Natural killer cell treated with Interleukin-12 subunit alpha and Interleukin-12 subunit beta and Interleukin-15 and Interleukin-18, amount 100 ng/mL, for 72 hours (primary cell): ENCODE data around the gene GALNT18. TPM values are rescaled to one million over a fixed set of nuclear protein-coding genes. Genes with fewer than 3 reads are reported as not detected.

Experiments
- ATAC-seq, 2 donors: fragments of 150-1000 bp; cut with Tn5 transposase in 1 of 2; sonication (Bioruptor Pico), chemical (Tn5 transposase) in 1 of 2; 2 replicates each; pipeline ENCODE4 v1.10.0; 2021
- DNase-seq: peaks from one replicate; pipeline ENCODE4 v3.0.0; 2022; ENCODE audit warnings: low spot score
- H3K27ac Mint-ChIP-seq, 2 donors: 1 replicate in 1 of 2; 2 replicates in 1 of 2; pipeline ENCODE4 v1.8.0; 2022; ENCODE audit warnings: mixed read lengths in 2 of 2, mild to moderate bottlenecking in 1 of 2, moderate library complexity in 1 of 2
- H3K27me3 Mint-ChIP-seq, 2 donors: 1 replicate in 1 of 2; 2 replicates in 1 of 2; pipeline ENCODE4 v1.8.0; 2022; ENCODE audit warnings: mixed read lengths in 2 of 2
- H3K36me3 Mint-ChIP-seq: one replicate; pipeline ENCODE4 v1.8.0; 2022; ENCODE audit warnings: mixed read lengths
- H3K4me1 Mint-ChIP-seq, 2 donors: 1 replicate in 1 of 2; 2 replicates in 1 of 2; pipeline ENCODE4 v1.8.0; 2022; ENCODE audit warnings: low read depth in 2 of 2, mixed read lengths in 2 of 2, mild to moderate bottlenecking in 1 of 2
- H3K4me3 Mint-ChIP-seq: one replicate; pipeline ENCODE4 v1.8.0; 2022; ENCODE audit warnings: mixed read lengths
- H3K9me3 Mint-ChIP-seq: 2 replicates; pipeline ENCODE4 v1.8.0; 2022; ENCODE audit warnings: mixed read lengths
- total RNA-seq, 2 donors: library from RNA; stranded (reverse); gene quantifications; one replicate each; pipeline ENCODE4 v1.2.3, GENCODE V29; 2022

Gene GALNT18
- total RNA-seq, 2 donors from 2014 or later = 0.29 to 0.73 TPM

GRCh38 chr11:11320825-11321224, 301.0 kb downstream of the GALNT18 start:
- no peak for DNase-seq

GRCh38 chr11:11318961-11319360, 302.8 kb downstream of the GALNT18 start:
- Mint-ChIP-seq H3K36me3 (no peaks in the 10 kb centered on the region), H3K27ac (no peak overlapping the region), H3K4me1 (no peaks in the 10 kb centered on the region), H3K9me3 (no peaks in the 10 kb centered on the region), H3K4me3 (no peak overlapping the region), H3K27me3 (peaks cover 0 to 2% of the 10 kb centered on the region in 2 donors)
- DNase-seq (no peak), ATAC-seq (no peak)

More at GRCh38 chr11:11320825-11321224, 301.0 kb downstream of the GALNT18 start:
- Mint-ChIP-seq H3K4me1 (no peaks in the 10 kb centered on the region), H3K27me3 (peaks cover 5% of the 10 kb centered on the region in 2 donors), H3K36me3 (no peaks in the 10 kb centered on the region), H3K27ac (no peak overlapping the region), H3K9me3 (no peaks in the 10 kb centered on the region), H3K4me3 (no peak overlapping the region)
- no peak for ATAC-seq

GRCh38 chr11:11318461-11318860, 303.3 kb downstream of the GALNT18 start:
- DNase-seq (no peak), ATAC-seq (no peak)
- no peaks in the 10 kb centered on the region for H3K9me3 Mint-ChIP-seq
- no peaks in the 10 kb centered on the region for H3K36me3 Mint-ChIP-seq
- H3K27ac Mint-ChIP-seq = no peak overlapping the region
- H3K4me3 Mint-ChIP-seq = no peak overlapping the region
- H3K4me1 Mint-ChIP-seq = no peaks in the 10 kb centered on the region
- H3K27me3 Mint-ChIP-seq = peaks cover 0 to 2% of the 10 kb centered on the region in 2 donors

- H3K36me3 Mint-ChIP-seq = no peaks in the 10 kb centered on the region
- H3K4me1 Mint-ChIP-seq = no peaks in the 10 kb centered on the region
- ATAC-seq (no peak), DNase-seq (no peak)
- H3K9me3 Mint-ChIP-seq = no peaks in the 10 kb centered on the region
- no peaks in the 10 kb centered on the region for H3K27me3 Mint-ChIP-seq
- no peak overlapping the region for H3K27ac Mint-ChIP-seq
- H3K4me3 Mint-ChIP-seq = no peak overlapping the region
These were observed 305.1 kb downstream of the GALNT18 start for GRCh38 chr11:11316651-11317230.

GRCh38 chr11:11313902-11314692, 307.7 kb downstream of the GALNT18 start:
- Mint-ChIP-seq H3K9me3 (no peaks in the 10 kb centered on the region), H3K36me3 (no peaks in the 10 kb centered on the region), H3K27ac (no peak overlapping the region), H3K27me3 (no peaks in the 10 kb centered on the region), H3K4me3 (no peak overlapping the region), H3K4me1 (peaks cover 0 to 5% of the 10 kb centered on the region in 2 donors)
- DNase-seq = no peak
- no peak for ATAC-seq

- no peak for DNase-seq
- H3K9me3 Mint-ChIP-seq = peaks cover 2% of the 10 kb centered on the region
- ATAC-seq = no peak
- H3K27ac Mint-ChIP-seq = no peak overlapping the region
- no peaks in the 10 kb centered on the region for H3K36me3 Mint-ChIP-seq
- no peak overlapping the region for H3K4me3 Mint-ChIP-seq
- peaks cover 0 to 7% of the 10 kb centered on the region in 2 donors for H3K4me1 Mint-ChIP-seq
- H3K27me3 Mint-ChIP-seq = peaks cover 3 to 5% of the 10 kb centered on the region in 2 donors
These were observed 308.4 kb downstream of the GALNT18 start for GRCh38 chr11:11313426-11313825.

GRCh38 chr11:11312738-11313137, 309.1 kb downstream of the GALNT18 start:
- H3K27ac Mint-ChIP-seq = no peak overlapping the region
- no peak overlapping the region for H3K4me3 Mint-ChIP-seq
- ATAC-seq (no peak), DNase-seq (no peak)
- H3K36me3 Mint-ChIP-seq = no peaks in the 10 kb centered on the region
- H3K4me1 Mint-ChIP-seq = peaks cover 0 to 10% of the 10 kb centered on the region in 2 donors
- H3K27me3 Mint-ChIP-seq = peaks cover 5 to 7% of the 10 kb centered on the region in 2 donors
- peaks cover 4% of the 10 kb centered on the region for H3K9me3 Mint-ChIP-seq

GRCh38 chr11:11311169-11311568, 310.6 kb downstream of the GALNT18 start:
- Mint-ChIP-seq H3K27ac (no peak overlapping the region), H3K36me3 (no peaks in the 10 kb centered on the region), H3K9me3 (peaks cover 4% of the 10 kb centered on the region), H3K27me3 (peaks cover 5 to 7% of the 10 kb centered on the region in 2 donors), H3K4me1 (peaks cover 0 to 10% of the 10 kb centered on the region in 2 donors), H3K4me3 (no peak overlapping the region)
- ATAC-seq (no peak), DNase-seq (no peak)

- Mint-ChIP-seq H3K27ac (no peak overlapping the region), H3K27me3 (peaks cover 5 to 7% of the 10 kb centered on the region in 2 donors), H3K9me3 (peaks cover 4% of the 10 kb centered on the region), H3K4me3 (no peak overlapping the region), H3K36me3 (no peaks in the 10 kb centered on the region), H3K4me1 (peaks cover 0 to 10% of the 10 kb centered on the region in 2 donors)
- DNase-seq (no peak), ATAC-seq (no peak)
These were observed 311.9 kb downstream of the GALNT18 start for GRCh38 chr11:11309906-11310305.

GRCh38 chr11:11308249-11308648, 313.6 kb downstream of the GALNT18 start:
- Mint-ChIP-seq H3K4me3 (no peak overlapping the region), H3K27ac (no peak overlapping the region)
- no peak for ATAC-seq

GRCh38 chr11:11306855-11307254, 314.9 kb downstream of the GALNT18 start:
- Mint-ChIP-seq H3K4me1 (peaks cover 0 to 10% of the 10 kb centered on the region in 2 donors), H3K27me3 (peaks cover 5 to 7% of the 10 kb centered on the region in 2 donors), H3K27ac (no peak overlapping the region), H3K9me3 (peaks cover 4% of the 10 kb centered on the region), H3K4me3 (no peak overlapping the region), H3K36me3 (no peaks in the 10 kb centered on the region)
- DNase-seq = no peak
- no peak for ATAC-seq

More at GRCh38 chr11:11308249-11308648, 313.6 kb downstream of the GALNT18 start:
- Mint-ChIP-seq H3K27me3 (peaks cover 5 to 7% of the 10 kb centered on the region in 2 donors), H3K9me3 (peaks cover 4% of the 10 kb centered on the region), H3K36me3 (no peaks in the 10 kb centered on the region), H3K4me1 (peaks cover 0 to 10% of the 10 kb centered on the region in 2 donors)
- DNase-seq = no peak

GRCh38 chr11:11304550-11304949, 317.3 kb downstream of the GALNT18 start:
- Mint-ChIP-seq H3K4me3 (no peak overlapping the region), H3K9me3 (peaks cover 4% of the 10 kb centered on the region), H3K27me3 (peaks cover 7% of the 10 kb centered on the region in 2 donors), H3K4me1 (peaks cover 0 to 4% of the 10 kb centered on the region in 2 donors), H3K27ac (no peak overlapping the region), H3K36me3 (no peaks in the 10 kb centered on the region)
- ATAC-seq (no peak), DNase-seq (no peak)

- no peaks in the 10 kb centered on the region for H3K9me3 Mint-ChIP-seq
- H3K27me3 Mint-ChIP-seq = peaks cover 0 to 2% of the 10 kb centered on the region in 2 donors
- H3K4me1 Mint-ChIP-seq = no peaks in the 10 kb centered on the region
- no peak for ATAC-seq
- no peak overlapping the region for H3K27ac Mint-ChIP-seq
- no peaks in the 10 kb centered on the region for H3K36me3 Mint-ChIP-seq
- no peak for DNase-seq
- no peak overlapping the region for H3K4me3 Mint-ChIP-seq
These were observed 319.2 kb downstream of the GALNT18 start for GRCh38 chr11:11302565-11302964.

- H3K4me1 Mint-ChIP-seq = no peaks in the 10 kb centered on the region
- peaks cover 0 to 2% of the 10 kb centered on the region in 2 donors for H3K27me3 Mint-ChIP-seq
- H3K27ac Mint-ChIP-seq = no peak overlapping the region
- H3K9me3 Mint-ChIP-seq = no peaks in the 10 kb centered on the region
- H3K36me3 Mint-ChIP-seq = no peaks in the 10 kb centered on the region
- no peak overlapping the region for H3K4me3 Mint-ChIP-seq
- ATAC-seq (no peak), DNase-seq (no peak)
These were observed 320.6 kb downstream of the GALNT18 start for GRCh38 chr11:11301212-11301611.
